HG03196 (cell line): Measurements from ENCODE around the gene RANBP17.
"Not testable (repeated sequence)": the region's sequence is repeated elsewhere in the genome, so short reads cannot be mapped to it uniquely, and the experiment has no call there.

ENCODE experiments used
- ATAC-seq: cut with Tn5 transposase; IDR thresholded peaks from one replicate; pipeline ENCODE4 v1.9.1; 2021; ENCODE audit not compliant: unreplicated experiment

The RANBP17 gene

GRCh38 chr5:171283753-171284152 lies 421.9 kb downstream of the RANBP17 start:
- no peak for ATAC-seq

- ATAC-seq: no peak
Observed at GRCh38 chr5:171285465-171285864, 423.6 kb downstream of the RANBP17 start.

GRCh38 chr5:171288066-171288465 lies 426.2 kb downstream of the RANBP17 start:
- ATAC-seq: no peak

- ATAC-seq: no peak
Observed at GRCh38 chr5:171291371-171291770, 429.6 kb downstream of the RANBP17 start.

- ATAC-seq: no peak
Observed at GRCh38 chr5:171295299-171295698, 433.5 kb downstream of the RANBP17 start.

- no peak for ATAC-seq
Observed at GRCh38 chr5:171295801-171296200, 434.0 kb downstream of the RANBP17 start.

- ATAC-seq: not testable (repeated sequence)
Observed at GRCh38 chr5:171297941-171298340, 436.1 kb downstream of the RANBP17 start.

- no peak for ATAC-seq
Observed at GRCh38 chr5:171299228-171299627, 437.4 kb downstream of the RANBP17 start.

- no peak for ATAC-seq
Observed at GRCh38 chr5:171299851-171300250, 438.0 kb downstream of the RANBP17 start.

- ATAC-seq: no peak
Observed at GRCh38 chr5:171300358-171300757, 438.5 kb downstream of the RANBP17 start.

- ATAC-seq: no peak
Observed at GRCh38 chr5:171306166-171306565, 444.3 kb downstream of the RANBP17 start.

- no peak for ATAC-seq
Observed at GRCh38 chr5:171306781-171307591, 445.2 kb downstream of the RANBP17 start.

- no peak for ATAC-seq
Observed at GRCh38 chr5:171307789-171308452, 446.1 kb downstream of the RANBP17 start.

- no peak for ATAC-seq
Observed at GRCh38 chr5:171308453-171309275, 446.8 kb downstream of the RANBP17 start, which contains the start of gene TLX3. TLX3 (plus strand) TSS chr5:171309248; CDS start chr5:171309366, 118 bp downstream.

GRCh38 chr5:171309276-171310211 lies 447.7 kb downstream of the RANBP17 start:
- ATAC-seq: no peak

GRCh38 chr5:171310212-171310818 lies 448.5 kb downstream of the RANBP17 start:
- ATAC-seq: no peak

- no peak for ATAC-seq
Observed at GRCh38 chr5:171310819-171311321, 449.1 kb downstream of the RANBP17 start.

- ATAC-seq: no peak
Observed at GRCh38 chr5:171311322-171312077, 449.7 kb downstream of the RANBP17 start.
